ENCODE measurements around the gene BAHCC1. TPM values are rescaled to one million over a fixed set of nuclear protein-coding genes. Genes with fewer than 3 reads are reported as not detected.

BAHCC1 gene
- total and polyA plus RNA-seq, 2 donors (not counting 3 experiments of a cell fraction or from before 2014, with no cell fraction given): 4.7 to 11.6 TPM

GRCh38 chr17:81433656-81434055 is 38.4 kb downstream of the BAHCC1 start:
- H3K4me3 ChIP-seq (replicated peaks in 1 of 3; ENCODE audit: insufficient read depth in 1 of 3, low read depth in 1 of 3, low read length in 3 of 3): no peak overlapping the region
- no peaks in the 10 kb centered on the region for H3K9me1 ChIP-seq (replicated peaks; ENCODE audit: control insufficient read depth, extremely low read depth, insufficient read depth, low read length)
- H3K9me3 ChIP-seq (replicated peaks; ENCODE audit: control insufficient read depth, insufficient read depth, low read length): no peaks in the 10 kb centered on the region
- TF ChIP-seq, protein P1, sequence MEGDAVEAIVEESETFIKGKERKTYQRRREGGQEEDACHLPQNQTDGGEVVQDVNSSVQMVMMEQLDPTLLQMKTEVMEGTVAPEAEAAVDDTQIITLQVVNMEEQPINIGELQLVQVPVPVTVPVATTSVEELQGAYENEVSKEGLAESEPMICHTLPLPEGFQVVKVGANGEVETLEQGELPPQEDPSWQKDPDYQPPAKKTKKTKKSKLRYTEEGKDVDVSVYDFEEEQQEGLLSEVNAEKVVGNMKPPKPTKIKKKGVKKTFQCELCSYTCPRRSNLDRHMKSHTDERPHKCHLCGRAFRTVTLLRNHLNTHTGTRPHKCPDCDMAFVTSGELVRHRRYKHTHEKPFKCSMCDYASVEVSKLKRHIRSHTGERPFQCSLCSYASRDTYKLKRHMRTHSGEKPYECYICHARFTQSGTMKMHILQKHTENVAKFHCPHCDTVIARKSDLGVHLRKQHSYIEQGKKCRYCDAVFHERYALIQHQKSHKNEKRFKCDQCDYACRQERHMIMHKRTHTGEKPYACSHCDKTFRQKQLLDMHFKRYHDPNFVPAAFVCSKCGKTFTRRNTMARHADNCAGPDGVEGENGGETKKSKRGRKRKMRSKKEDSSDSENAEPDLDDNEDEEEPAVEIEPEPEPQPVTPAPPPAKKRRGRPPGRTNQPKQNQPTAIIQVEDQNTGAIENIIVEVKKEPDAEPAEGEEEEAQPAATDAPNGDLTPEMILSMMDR (IDR thresholded peaks at IDR 0.05; ENCODE audit: extremely low read depth in 1 of 2, insufficient read depth in 1 of 2, low read depth in 1 of 2, low read length in 2 of 2): no peak
- TF ChIP-seq FOS (IDR thresholded peaks at IDR 0.05; ENCODE audit: borderline replicate concordance, insufficient read depth, low read length) (no peak), JUN (IDR thresholded peaks at IDR 0.05; ENCODE audit: borderline replicate concordance, insufficient read depth, insufficient read length, low read depth) (no peak), POLR2AphosphoS5 (IDR thresholded peaks at IDR 0.05; ENCODE audit: insufficient read depth, low read depth, low read length) (no peak), EZH2 (IDR thresholded peaks at IDR 0.05; ENCODE audit: borderline replicate concordance, low read depth, low read length, severe bottlenecking) (no peak), GATA2 (IDR thresholded peaks at IDR 0.05; ENCODE audit: insufficient read depth, insufficient read length, low read depth, low read length) (no peak), MYC (IDR thresholded peaks at IDR 0.05; ENCODE audit: low read depth, low read length) (no peak), POLR2A (IDR thresholded peaks at IDR 0.05; ENCODE audit: low read depth, low read length) (no peak)
- TF ChIP-seq, protein P2, sequence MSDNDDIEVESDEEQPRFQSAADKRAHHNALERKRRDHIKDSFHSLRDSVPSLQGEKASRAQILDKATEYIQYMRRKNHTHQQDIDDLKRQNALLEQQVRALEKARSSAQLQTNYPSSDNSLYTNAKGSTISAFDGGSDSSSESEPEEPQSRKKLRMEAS (IDR thresholded peaks at IDR 0.05; ENCODE audit: insufficient read depth, insufficient read length): no peak
- no peak for DNase-seq (ENCODE audit: low read depth, low spot score)
- dilution Hi-C loops (cut with MboI; ENCODE audit: extremely low pct_ligation_motif_present, low sequenced_read_pairs): no loop called here
- H3K27me3 ChIP-seq (ENCODE audit: control insufficient read depth in 2 of 2, insufficient read depth in 2 of 2, low read length in 2 of 2): no peaks in the 10 kb centered on the region
- no peak overlapping the region for H3K9ac ChIP-seq (replicated peaks; ENCODE audit: extremely low read depth, insufficient read depth, low read length)
- H3K36me3 ChIP-seq (ENCODE audit: control insufficient read depth in 2 of 2, extremely low read depth in 1 of 2, insufficient read depth in 2 of 2, low read length in 2 of 2): no peaks in the 10 kb centered on the region
- H2AFZ ChIP-seq (ENCODE audit: low read depth, low read length): no peak overlapping the region
- no TSS peak for BruUV-seq (replicated peaks)
- H3K27ac ChIP-seq (ENCODE audit: insufficient read depth, low read depth, low read length): no peak overlapping the region
- intact Hi-C loops (cut with micrococcal nuclease): no loop called here
- CTCF ChIA-PET: interaction anchor here (1.0 kb wide), 1 partner anchor 51 kb away, joined by 3 read pairs; no protein-coding TSS in a partner anchor
- POLR2A ChIA-PET: no interaction called here
- no peaks in the 10 kb centered on the region for H4K20me1 ChIP-seq (replicated peaks; ENCODE audit: control insufficient read depth, extremely low read depth, insufficient read depth, low read length)
- no peaks in the 10 kb centered on the region for H3K79me2 ChIP-seq (ENCODE audit: control insufficient read depth, insufficient read depth, low read length)
- no peak for FAIRE-seq
- no peak overlapping the region for H3K4me2 ChIP-seq (ENCODE audit: insufficient read depth, low read length)
- H3K4me1 ChIP-seq (ENCODE audit: control insufficient read depth, extremely low read depth, insufficient read depth, low read length): peaks cover 5% of the 10 kb centered on the region

All from endothelial cell of umbilical vein (primary cell).